NAMALWA (cell line): ENCODE measurements around the gene CNTNAP3B.
"Not testable (repeated sequence)": the region's sequence is repeated elsewhere in the genome, so short reads cannot be mapped to it uniquely, and the experiment has no call there.

Experiments
- DNase-seq: peaks from one replicate; pipeline ENCODE4 v3.0.0-alpha.2; 2015; ENCODE audit warnings: low spot score

The CNTNAP3B gene

GRCh38 chr9:42129073-42129729 is at the start of gene CNTNAP3B:
CNTNAP3B (minus strand) TSS chr9:42129426; CDS start chr9:42129094, 332 bp downstream.
- not testable (repeated sequence) for DNase-seq

- peak; percentile 3 for DNase-seq
These were observed 31.1 kb upstream of the CNTNAP3B start for GRCh38 chr9:42160299-42160698.

GRCh38 chr9:42127056-42127841 is 2.0 kb downstream of the CNTNAP3B start:
- DNase-seq: not testable (repeated sequence)

- not testable (repeated sequence) for DNase-seq
These were observed 8.2 kb downstream of the CNTNAP3B start for GRCh38 chr9:42121007-42121406.

GRCh38 chr9:42095929-42096328 is 33.3 kb downstream of the CNTNAP3B start:
- DNase-seq: not testable (repeated sequence)

- not testable (repeated sequence) for DNase-seq
These were observed 44.7 kb downstream of the CNTNAP3B start for GRCh38 chr9:42084559-42084952.

GRCh38 chr9:42083877-42084558 is 45.2 kb downstream of the CNTNAP3B start:
- not testable (repeated sequence) for DNase-seq

- not testable (repeated sequence) for DNase-seq
These were observed 48.9 kb downstream of the CNTNAP3B start for GRCh38 chr9:42080376-42080775.

GRCh38 chr9:42074868-42075267 is 54.4 kb downstream of the CNTNAP3B start:
- DNase-seq: not testable (repeated sequence)

- DNase-seq: not testable (repeated sequence)
These were observed 58.2 kb downstream of the CNTNAP3B start for GRCh38 chr9:42071026-42071425.

- DNase-seq: not testable (repeated sequence)
These were observed 59.0 kb downstream of the CNTNAP3B start for GRCh38 chr9:42070035-42070799.

GRCh38 chr9:42053874-42054273 is 75.4 kb downstream of the CNTNAP3B start:
- DNase-seq: not testable (repeated sequence)

- DNase-seq: not testable (repeated sequence)
These were observed 78.5 kb downstream of the CNTNAP3B start for GRCh38 chr9:42050701-42051100.

- not testable (repeated sequence) for DNase-seq
These were observed 84.7 kb downstream of the CNTNAP3B start for GRCh38 chr9:42044422-42045010.

GRCh38 chr9:42033541-42033940 is 95.7 kb downstream of the CNTNAP3B start:
- DNase-seq: not testable (repeated sequence)

GRCh38 chr9:42020639-42021038 is 108.6 kb downstream of the CNTNAP3B start:
- not testable (repeated sequence) for DNase-seq

GRCh38 chr9:42018220-42018922 is 110.9 kb downstream of the CNTNAP3B start:
- not testable (repeated sequence) for DNase-seq

- DNase-seq: not testable (repeated sequence)
These were observed 114.9 kb downstream of the CNTNAP3B start for GRCh38 chr9:42014317-42014716.

GRCh38 chr9:41991607-41992006 is 137.6 kb downstream of the CNTNAP3B start:
- DNase-seq: not testable (repeated sequence)

GRCh38 chr9:41980271-41980670 is 149.0 kb downstream of the CNTNAP3B start:
- not testable (repeated sequence) for DNase-seq
